ENCODE measurements around the gene PMFBP1. TPM values are rescaled to one million over a fixed set of nuclear protein-coding genes. Genes with fewer than 3 reads are reported as not detected.

Gene PMFBP1
- total and polyA plus RNA-seq, 10 of the 15 experiments (the other 5 are each of a cell fraction or from before 2014, with no cell fraction given): 0.40 to 2.3 (median 1.1) TPM

GRCh38 chr16:72132726-72133125 is 39.2 kb downstream of the PMFBP1 start (continued):
- TF ChIP-seq ZBTB11 (CRISPR knock-in tag; IDR thresholded peaks at IDR 0.05): no peak

DNA sequence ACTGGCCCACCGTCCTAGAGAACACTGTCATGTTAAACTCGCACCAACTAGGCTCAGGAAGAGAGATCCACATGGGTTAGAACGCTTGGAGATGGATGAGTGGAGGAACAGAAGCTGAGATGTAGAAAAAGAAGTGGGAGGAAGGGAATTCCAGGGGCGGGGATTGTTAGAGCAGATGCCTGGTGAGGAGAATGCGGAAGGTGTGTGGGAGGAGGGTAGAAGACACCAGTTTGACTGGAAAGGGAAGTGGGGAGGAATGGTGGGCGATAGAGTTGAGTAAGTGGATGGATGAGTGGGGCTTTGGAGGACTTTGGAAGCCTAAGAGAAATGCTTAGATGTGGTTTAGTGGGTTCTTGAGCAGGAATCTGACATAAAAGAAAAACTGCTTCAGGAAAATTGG is 40.9 kb downstream of the PMFBP1 start:
- ATAC-seq (no peak), FAIRE-seq (no peak), DNase-seq (ENCODE audit: low read depth, low spot score) (no peak)
- H3K27ac ChIP-seq (ENCODE audit: control insufficient read depth, insufficient read depth): no peak overlapping the region
- ChIA-PET SMC1A (ENCODE audit: uncharacterized antibody, unreplicated experiment) (interaction anchor here (0.5 to 1.1 kb wide), 4 partner anchors 14 to 1077 kb away, joined by 3 read pairs; no protein-coding TSS in a partner anchor), RAD21 (ENCODE audit: unreplicated experiment) (no interaction called here), POLR2A (no interaction called here), CTCF (interaction anchor here (0.7 to 1.4 kb wide), 4 partner anchors 8 to 701 kb away, joined by 3 read pairs; no protein-coding TSS in a partner anchor)
- H3K4me3 ChIP-seq: no peak overlapping the region
- in situ Hi-C loops (cut with MboI) (no loop called here), intact Hi-C loops (cut with micrococcal nuclease; ENCODE audit: unreplicated experiment) (no loop called here)
- H3K27me3 ChIP-seq (replicated peaks in 1 of 2; ENCODE audit: control insufficient read depth in 2 of 2, insufficient read depth in 2 of 2, low read length in 1 of 2): no peaks in the 10 kb centered on the region
- no TSS peak for BruUV-seq (replicated peaks)
- H4K20me1 ChIP-seq (ENCODE audit: control insufficient read depth, insufficient read depth): no peaks in the 10 kb centered on the region
- no peaks in the 10 kb centered on the region for H3K36me3 ChIP-seq (ENCODE audit: control insufficient read depth in 2 of 2, insufficient read depth in 2 of 2, low read length in 1 of 2)
- H2AFZ ChIP-seq (ENCODE audit: control insufficient read depth, low read depth, low read length): no peak overlapping the region
- TF ChIP-seq STAT3 (IDR thresholded peaks at IDR 0.05; ENCODE audit: low read depth, low read length): no peak
- no peak for TF ChIP-seq ZSCAN29 (IDR thresholded peaks at IDR 0.05)
- TF ChIP-seq ZBTB33 (IDR thresholded peaks at IDR 0.05): no peak
- no peak for TF ChIP-seq ASH2L (IDR thresholded peaks at IDR 0.05; ENCODE audit: borderline replicate concordance, low read depth)
- TF ChIP-seq REST (IDR thresholded peaks at IDR 0.05; ENCODE audit: low read depth, low read length): no peak
- TF ChIP-seq PAX5 (IDR thresholded peaks at IDR 0.05; ENCODE audit: borderline replicate concordance, low read depth, low read length): no peak
- TF ChIP-seq RFX5 (IDR thresholded peaks at IDR 0.05; ENCODE audit: low read depth, low read length): no peak
- TF ChIP-seq ATF2 (IDR thresholded peaks at IDR 0.05; ENCODE audit: low read length): no peak
- TF ChIP-seq ZNF274 (IDR thresholded peaks at IDR 0.05; ENCODE audit: insufficient read depth, insufficient read length): no peak
- TF ChIP-seq KLF5 (IDR thresholded peaks at IDR 0.05; ENCODE audit: partially characterized antibody): no peak
- TF ChIP-seq CREM (IDR thresholded peaks at IDR 0.05; ENCODE audit: low read depth): no peak
- H3K9me3 ChIP-seq (replicated peaks; ENCODE audit: control insufficient read depth, insufficient read depth, low read length): no peaks in the 10 kb centered on the region
- H3K9ac ChIP-seq (ENCODE audit: control insufficient read depth, insufficient read depth, low read length): no peak overlapping the region
- no peaks in the 10 kb centered on the region for H3K4me1 ChIP-seq (ENCODE audit: control insufficient read depth, insufficient read depth, low read length)
- no peaks in the 10 kb centered on the region for H3K79me2 ChIP-seq (ENCODE audit: control insufficient read depth, insufficient read depth, low read length)
- 49% methylated on average over 6 of the region's 6 CpGs for WGBS (ENCODE audit: insufficient coverage, insufficient replicate concordance, low lambda C conversion rate, missing lambda C conversion rate)
- H3K4me2 ChIP-seq (ENCODE audit: control insufficient read depth, insufficient read depth): no peak overlapping the region
